HepG2 (cell line): ENCODE measurements around the gene TMEM170B. TPM values are rescaled to one million over a fixed set of nuclear protein-coding genes. Genes with fewer than 3 reads are reported as not detected.
A peak's percentile ranks its signal among the peaks of the same experiment; 100 is the strongest.

Source experiments
- ATF6 ChIP-seq: sonication (generic); formaldehyde crosslinking; conservative IDR thresholded peaks from 2 replicates; pipeline ENCODE4 v1.4.0; 2020; ENCODE audit warnings: missing genetic modification reagents
- CHD4 ChIP-seq: fragments of 200-600 bp; sonication (generic); IDR thresholded peaks from 2 replicates; pipeline ENCODE4 v1.7.0; 2017; ENCODE audit warnings: mild to moderate bottlenecking, low read length, borderline replicate concordance
- CREM ChIP-seq, 2 experiments: sonication (generic) in 1 of 2; formaldehyde crosslinking in 1 of 2; IDR thresholded peaks; 2 replicates each; pipeline versions ENCODE4 v1.4.0 to v1.6.1; 2016 to 2020; ENCODE audit warnings: antibody characterized with exemption in 1 of 2, mild to moderate bottlenecking in 1 of 2, missing genetic modification reagents in 1 of 2
- ETS1 ChIP-seq: sonication (generic); formaldehyde crosslinking; IDR thresholded peaks from 2 replicates; pipeline ENCODE4 v1.4.0; 2020; ENCODE audit warnings: missing genetic modification reagents
- FOSL1 ChIP-seq: sonication (generic); formaldehyde crosslinking; IDR thresholded peaks from 2 replicates; pipeline ENCODE4 v1.9.0; 2021; ENCODE audit warnings: missing genetic modification reagents, borderline replicate concordance
- FOSL2 ChIP-seq: sonication (generic); formaldehyde crosslinking; IDR thresholded peaks from 2 replicates; pipeline ENCODE4 v1.4.0; 2020; ENCODE audit warnings: missing genetic modification reagents
- HBP1 ChIP-seq: IDR thresholded peaks from 2 replicates; pipeline ENCODE4 v1.6.1; 2016; ENCODE audit warnings: low read depth, control low read depth
- HOXA9 ChIP-seq: sonication (generic); formaldehyde crosslinking; IDR thresholded peaks from 2 replicates; pipeline ENCODE4 v1.8.1; 2022; ENCODE audit warnings: missing genetic modification reagents, mild to moderate bottlenecking, moderate library complexity, borderline replicate concordance
- MLX ChIP-seq: IDR thresholded peaks from 2 replicates; pipeline ENCODE4 v1.6.1; 2016
- MZF1 ChIP-seq: sonication (generic); formaldehyde crosslinking; IDR thresholded peaks from 2 replicates; pipeline ENCODE4 v1.8.1; 2023; ENCODE audit warnings: mild to moderate bottlenecking, missing genetic modification reagents, borderline replicate concordance
- NR2F2 ChIP-seq: IDR thresholded peaks from 2 replicates; pipeline ENCODE4 v1.6.1; 2012; ENCODE audit warnings: low read depth, inconsistent platforms, borderline replicate concordance
- SCMH1 ChIP-seq: sonication (generic); formaldehyde crosslinking; IDR thresholded peaks from 2 replicates; pipeline ENCODE4 v1.9.0; 2021; ENCODE audit warnings: missing genetic modification reagents, mild to moderate bottlenecking, borderline replicate concordance
- TCF7L2 ChIP-seq: IDR thresholded peaks from 2 replicates; pipeline ENCODE4 v1.6.1; 2011; ENCODE audit warnings: mild to moderate bottlenecking, low read depth, low read length, moderate library complexity
- TP53 ChIP-seq: sonication (generic); formaldehyde crosslinking; conservative IDR thresholded peaks from 2 replicates; pipeline ENCODE4 v1.4.0; 2020; ENCODE audit warnings: missing genetic modification reagents
- ZHX2 ChIP-seq, 2 experiments: sonication (generic) in 1 of 2; formaldehyde crosslinking in 1 of 2; IDR thresholded peaks; 2 replicates each; pipeline versions ENCODE4 v1.6.1 to v1.9.0; 2014 to 2022; ENCODE audit warnings: antibody characterized with exemption in 1 of 2, borderline replicate concordance in 1 of 2, inconsistent platforms in 1 of 2, low read depth in 1 of 2, missing genetic modification reagents in 1 of 2
- ZNF224 ChIP-seq: sonication (generic); formaldehyde crosslinking; IDR thresholded peaks from 2 replicates; pipeline ENCODE4 v1.5.0; 2020; ENCODE audit warnings: mild to moderate bottlenecking, missing genetic modification reagents
- ZNF317 ChIP-seq: sonication (generic); formaldehyde crosslinking; IDR thresholded peaks from 2 replicates; pipeline ENCODE4 v1.5.0; 2020; ENCODE audit warnings: mild to moderate bottlenecking, missing genetic modification reagents
- polyA plus RNA-seq, 8 experiments: library from polyadenylated mRNA; depleted of rRNA in 3 of 8; stranded (reverse) in 7 of 8; unstranded in 1 of 8; fragments of >200 nt; fragmentation: Illumina TruSeq in 4 of 8; extraction: Trizol in 4 of 8; gene quantifications; 2 replicates each; pipeline versions ENCODE4 v1.2.1 to v1.2.3, GENCODE V29; 2011 to 2016; ENCODE audit warnings: low read depth in 4 of 8, missing spikeins in 1 of 8, mixed read lengths in 1 of 8; ENCODE audit not compliant: insufficient read depth in 1 of 8
- total RNA-seq, 5 experiments: library from RNA; depleted of rRNA; stranded (reverse); fragments of >200 nt; fragmentation: Illumina TruSeq; extraction: Trizol; gene quantifications; 2 replicates each; pipeline ENCODE4 v1.2.3, GENCODE V29; 2016; ENCODE audit warnings: low read depth in 1 of 5

Gene TMEM170B
- total and polyA plus RNA-seq, 2 of the 13 experiments (the other 11 are each of a cell fraction or from before 2014, with no cell fraction given) = 3.3 to 9.4 TPM

- no peak for TF ChIP-seq ETS1 (CRISPR knock-in tag)
- no peak for TF ChIP-seq NR2F2
- no peak for TF ChIP-seq CHD4
- no peak for TF ChIP-seq ZNF317 (CRISPR knock-in tag)
- TF ChIP-seq FOSL2 (CRISPR knock-in tag) = peak; percentile 36
- no peak for TF ChIP-seq TP53 (CRISPR knock-in tag)
- peak; percentile 54; the same call in 1 of the 2 replicates for TF ChIP-seq MLX (CRISPR knock-in tag)
- no peak for TF ChIP-seq SCMH1
- TF ChIP-seq HBP1 = no peak
- no peak; the same call in 1 of the 2 replicates for TF ChIP-seq CREM (IDR thresholded peaks at IDR 0.05)
- no peak for TF ChIP-seq CREM (CRISPR knock-in tag; IDR thresholded peaks at IDR 0.05)
- peak; percentile 66 for TF ChIP-seq ZHX2 (IDR thresholded peaks at IDR 0.05; ENCODE audit: low read depth)
- no peak; the same call in 1 of the 2 replicates for TF ChIP-seq ZHX2 (CRISPR knock-in tag; IDR thresholded peaks at IDR 0.05; ENCODE audit: borderline replicate concordance)
- no peak for TF ChIP-seq ATF6 (CRISPR knock-in tag)
- no peak for TF ChIP-seq TCF7L2
- TF ChIP-seq ZNF224 = 0 out of 2 replicates have a peak, but pooled peaks have one; percentile 59
- no peak for TF ChIP-seq MZF1 (CRISPR knock-in tag)
- no peak for TF ChIP-seq FOSL1 (CRISPR knock-in tag)
- no peak; the same call in 1 of the 2 replicates for TF ChIP-seq HOXA9 (CRISPR knock-in tag)
Observed at GRCh38 chr6:11537229-11538051, at the start of gene TMEM170B (continued).
